ENCODE measurements around the gene BAG5.

- TF ChIP-seq MAX (IDR thresholded peaks at IDR 0.05), result no peak
- no peak for TF ChIP-seq CHD1 (IDR thresholded peaks at IDR 0.05; ENCODE audit: low read depth, low read length)
- TF ChIP-seq NANOG (IDR thresholded peaks at IDR 0.05; ENCODE audit: insufficient read depth, low read depth, low read length, poor library complexity, severe bottlenecking), result no peak
- no peak for TF ChIP-seq CEBPB (IDR thresholded peaks at IDR 0.05; ENCODE audit: low read depth, low read length)
- TF ChIP-seq POLR2AphosphoS5 (IDR thresholded peaks at IDR 0.05; ENCODE audit: low read depth, low read length), result no peak
- no peak for TF ChIP-seq ATF3 (IDR thresholded peaks at IDR 0.05; ENCODE audit: insufficient read depth, low read depth, low read length)
- TF ChIP-seq ATF2 (IDR thresholded peaks at IDR 0.05; ENCODE audit: low read length), result no peak
- no peak for TF ChIP-seq JUN (IDR thresholded peaks at IDR 0.05; ENCODE audit: low read depth, low read length)
- no peak for TF ChIP-seq GTF2F1 (IDR thresholded peaks at IDR 0.05; ENCODE audit: borderline replicate concordance, low read depth, low read length)
- no peak for TF ChIP-seq GABPA (IDR thresholded peaks at IDR 0.05; ENCODE audit: borderline replicate concordance, insufficient read depth, low read length)
Measured at GRCh38 chr14:103574707-103575285, 12.3 kb upstream of the BAG5 start.

Measured in H1 (cell line).